GM10266 (cell line): ENCODE measurements around the gene PTPRJ.

Source experiments
- DNase-seq: peaks from one replicate; pipeline ENCODE4 v3.0.0; 2012; ENCODE audit errors: extremely low spot score
- CTCF ChIP-seq: IDR thresholded peaks from 2 replicates; pipeline ENCODE4 v1.5.1; 2012; ENCODE audit warnings: mild to moderate bottlenecking, low read depth; ENCODE audit not compliant: control insufficient read depth, insufficient read depth; ENCODE audit errors: missing control alignments

The PTPRJ gene

GRCh38 chr11:48037709-48038468, 57.5 kb downstream of the PTPRJ start:
- no peak for DNase-seq
- TF ChIP-seq CTCF = no peak

GRCh38 chr11:48040830-48041444, 60.6 kb downstream of the PTPRJ start:
- TF ChIP-seq CTCF = no peak
- no peak for DNase-seq

GRCh38 chr11:48041877-48042695, 61.7 kb downstream of the PTPRJ start:
- no peak for TF ChIP-seq CTCF
- no peak for DNase-seq

GRCh38 chr11:48043111-48043990, 63.0 kb downstream of the PTPRJ start:
- no peak for DNase-seq
- no peak for TF ChIP-seq CTCF

GRCh38 chr11:48043991-48044512, 63.7 kb downstream of the PTPRJ start:
- no peak for DNase-seq
- no peak for TF ChIP-seq CTCF

GRCh38 chr11:48044577-48044976, 64.2 kb downstream of the PTPRJ start:
- no peak for TF ChIP-seq CTCF
- no peak for DNase-seq
